ENCODE data around the gene NRBP1. TPM values are rescaled to one million over a fixed set of nuclear protein-coding genes. Genes with fewer than 3 reads are reported as not detected.
A peak's percentile ranks its signal among the peaks of the same experiment; 100 is the strongest.

The NRBP1 gene
- total RNA-seq, 2 donors from 2014 or later: 42.9 to 83.4 TPM

DNA sequence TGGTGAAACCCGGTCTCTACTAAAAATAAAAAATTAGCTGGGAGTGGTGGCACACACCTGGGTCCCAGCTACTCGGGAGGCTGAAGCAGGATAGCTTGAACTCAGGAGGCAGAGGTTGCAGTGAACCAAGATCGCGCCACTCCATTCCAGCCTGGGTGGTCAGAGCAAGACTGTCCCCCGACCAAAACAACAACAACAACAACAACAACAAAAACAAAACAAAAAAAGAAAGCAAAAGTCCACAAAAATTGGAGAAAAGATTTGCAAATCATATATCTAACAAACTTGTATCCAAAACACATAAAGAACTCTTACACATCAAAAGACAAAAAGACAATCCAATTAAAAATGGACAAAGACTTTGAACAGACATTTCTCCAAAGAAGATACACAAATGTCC is 29.5 kb upstream of the NRBP1 start:
- TF ChIP-seq, protein P1, sequence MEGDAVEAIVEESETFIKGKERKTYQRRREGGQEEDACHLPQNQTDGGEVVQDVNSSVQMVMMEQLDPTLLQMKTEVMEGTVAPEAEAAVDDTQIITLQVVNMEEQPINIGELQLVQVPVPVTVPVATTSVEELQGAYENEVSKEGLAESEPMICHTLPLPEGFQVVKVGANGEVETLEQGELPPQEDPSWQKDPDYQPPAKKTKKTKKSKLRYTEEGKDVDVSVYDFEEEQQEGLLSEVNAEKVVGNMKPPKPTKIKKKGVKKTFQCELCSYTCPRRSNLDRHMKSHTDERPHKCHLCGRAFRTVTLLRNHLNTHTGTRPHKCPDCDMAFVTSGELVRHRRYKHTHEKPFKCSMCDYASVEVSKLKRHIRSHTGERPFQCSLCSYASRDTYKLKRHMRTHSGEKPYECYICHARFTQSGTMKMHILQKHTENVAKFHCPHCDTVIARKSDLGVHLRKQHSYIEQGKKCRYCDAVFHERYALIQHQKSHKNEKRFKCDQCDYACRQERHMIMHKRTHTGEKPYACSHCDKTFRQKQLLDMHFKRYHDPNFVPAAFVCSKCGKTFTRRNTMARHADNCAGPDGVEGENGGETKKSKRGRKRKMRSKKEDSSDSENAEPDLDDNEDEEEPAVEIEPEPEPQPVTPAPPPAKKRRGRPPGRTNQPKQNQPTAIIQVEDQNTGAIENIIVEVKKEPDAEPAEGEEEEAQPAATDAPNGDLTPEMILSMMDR (IDR thresholded peaks at IDR 0.05): no peak
- H3K4me3 ChIP-seq: no peak overlapping the region
- no peak overlapping the region for H3K27ac ChIP-seq
- WGBS: 95% methylated on average over 5 of the region's 5 CpGs
- H3K4me1 ChIP-seq (replicated peaks): no peaks in the 10 kb centered on the region
- H3K36me3 ChIP-seq: no peaks in the 10 kb centered on the region
- no peaks in the 10 kb centered on the region for H3K9me3 ChIP-seq
- H3K27me3 ChIP-seq (replicated peaks; ENCODE audit: insufficient read depth): no peaks in the 10 kb centered on the region
- no peak for DNase-seq (ENCODE audit: low spot score)
- intact Hi-C loops (cut with DNase I): no loop called here

DNA sequence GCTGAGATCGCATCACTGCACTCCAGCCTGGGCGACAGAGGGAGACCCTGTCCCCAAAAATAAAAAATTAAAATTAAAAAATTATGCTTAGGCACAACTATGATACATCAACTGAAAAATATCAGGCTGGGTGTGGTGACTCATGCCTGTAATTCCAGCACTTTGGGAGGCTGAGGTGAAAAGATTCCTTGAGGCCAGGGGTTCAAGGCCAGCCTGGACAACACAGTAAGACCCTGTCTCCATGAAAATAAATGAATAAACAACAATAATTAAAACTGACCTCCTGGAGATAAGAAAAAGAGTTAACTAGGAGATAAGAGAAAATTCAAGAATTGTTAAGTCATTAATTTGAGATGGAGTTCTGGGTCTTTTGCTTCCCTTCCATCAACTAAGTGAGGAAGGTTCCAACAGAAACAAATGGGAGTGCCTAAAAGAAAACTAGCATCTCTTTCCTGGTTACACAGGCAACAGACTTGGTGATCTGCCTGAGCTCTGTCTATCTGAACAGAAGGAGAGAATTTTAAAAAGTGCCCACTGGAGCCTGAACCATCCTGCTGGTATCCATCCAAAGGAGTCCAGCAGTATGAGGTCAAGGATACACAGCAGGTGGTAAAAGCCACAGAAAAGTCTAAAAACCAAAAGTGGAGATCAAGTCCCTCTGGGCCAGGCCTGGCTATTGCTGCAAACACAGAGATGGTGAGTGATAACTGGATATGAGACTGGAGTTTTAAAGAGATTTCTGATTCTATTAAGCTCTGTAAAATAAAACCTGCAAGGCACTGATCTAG is 27.9 kb upstream of the NRBP1 start:
- intact Hi-C loops (cut with DNase I): no loop called here
- 99% methylated on average over 2 of the region's 2 CpGs for WGBS
- H3K27ac ChIP-seq: no peak overlapping the region
- H3K27me3 ChIP-seq (replicated peaks; ENCODE audit: insufficient read depth): no peaks in the 10 kb centered on the region
- no peak overlapping the region for H3K4me3 ChIP-seq
- H3K9me3 ChIP-seq: no peaks in the 10 kb centered on the region
- H3K36me3 ChIP-seq: no peaks in the 10 kb centered on the region
- TF ChIP-seq, protein P1 (IDR thresholded peaks at IDR 0.05): no peak
- TF ChIP-seq POLR2AphosphoS5 (IDR thresholded peaks at IDR 0.05): no peak
- no peak for TF ChIP-seq POLR2A (IDR thresholded peaks at IDR 0.05)
- H3K4me1 ChIP-seq (replicated peaks): no peaks in the 10 kb centered on the region
- DNase-seq (ENCODE audit: low spot score): no peak

DNA sequence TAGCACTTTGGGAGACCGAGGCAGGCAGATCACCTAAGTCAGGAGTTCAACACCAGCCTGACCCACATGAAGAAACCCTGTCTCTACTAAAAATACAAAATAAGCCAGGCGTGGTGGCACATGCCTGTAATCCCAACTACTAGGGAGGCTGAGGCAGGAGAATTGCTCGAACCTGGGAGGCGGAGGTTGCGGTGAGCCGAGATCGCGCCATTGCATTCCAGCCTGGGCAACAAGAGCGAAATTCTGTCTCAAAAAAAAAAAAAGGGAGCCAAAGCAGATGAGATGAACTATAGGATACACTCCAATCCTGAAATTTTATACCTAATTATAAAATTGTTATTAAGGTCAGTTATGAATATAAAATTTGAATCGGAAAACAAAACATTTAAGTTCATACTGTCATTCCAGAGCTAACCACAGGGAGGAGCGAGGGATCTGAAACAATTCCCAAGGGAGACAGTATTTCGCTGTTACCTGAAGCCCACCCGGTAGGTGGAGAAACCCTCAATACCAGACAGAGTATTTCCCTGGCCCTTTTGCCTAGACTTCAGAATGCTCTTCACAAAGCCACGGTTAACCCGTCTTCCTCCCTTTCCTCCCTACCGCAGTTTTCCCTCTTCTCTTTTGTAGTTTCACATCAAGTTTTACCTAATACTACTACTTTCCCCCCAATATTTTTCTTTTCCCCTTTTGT is 20.5 kb upstream of the NRBP1 start:
- Histone ChIP-seq H3K9me3 (no peaks in the 10 kb centered on the region), H3K4me1 (replicated peaks) (no peaks in the 10 kb centered on the region), H3K27me3 (replicated peaks; ENCODE audit: insufficient read depth) (no peaks in the 10 kb centered on the region), H3K4me3 (peak overlapping the region in 1 of 2 donors; percentile 76), H3K27ac (no peak overlapping the region), H3K36me3 (no peaks in the 10 kb centered on the region)
- TF ChIP-seq POLR2A (IDR thresholded peaks at IDR 0.05) (no peak), POLR2AphosphoS5 (IDR thresholded peaks at IDR 0.05) (no peak)
- TF ChIP-seq, protein P1 (IDR thresholded peaks at IDR 0.05): peak in 3 of 4 experiments; percentile 41 to 63 (median 57)
- WGBS: 51% methylated on average over 16 of the region's 16 CpGs
- intact Hi-C loops (cut with DNase I): loop anchor here (2.0 kb wide), 1 partner anchor 21 kb away; the partner anchor contains the start of gene NRBP1
- peak; percentile 10 for DNase-seq (ENCODE audit: low spot score)

DNA sequence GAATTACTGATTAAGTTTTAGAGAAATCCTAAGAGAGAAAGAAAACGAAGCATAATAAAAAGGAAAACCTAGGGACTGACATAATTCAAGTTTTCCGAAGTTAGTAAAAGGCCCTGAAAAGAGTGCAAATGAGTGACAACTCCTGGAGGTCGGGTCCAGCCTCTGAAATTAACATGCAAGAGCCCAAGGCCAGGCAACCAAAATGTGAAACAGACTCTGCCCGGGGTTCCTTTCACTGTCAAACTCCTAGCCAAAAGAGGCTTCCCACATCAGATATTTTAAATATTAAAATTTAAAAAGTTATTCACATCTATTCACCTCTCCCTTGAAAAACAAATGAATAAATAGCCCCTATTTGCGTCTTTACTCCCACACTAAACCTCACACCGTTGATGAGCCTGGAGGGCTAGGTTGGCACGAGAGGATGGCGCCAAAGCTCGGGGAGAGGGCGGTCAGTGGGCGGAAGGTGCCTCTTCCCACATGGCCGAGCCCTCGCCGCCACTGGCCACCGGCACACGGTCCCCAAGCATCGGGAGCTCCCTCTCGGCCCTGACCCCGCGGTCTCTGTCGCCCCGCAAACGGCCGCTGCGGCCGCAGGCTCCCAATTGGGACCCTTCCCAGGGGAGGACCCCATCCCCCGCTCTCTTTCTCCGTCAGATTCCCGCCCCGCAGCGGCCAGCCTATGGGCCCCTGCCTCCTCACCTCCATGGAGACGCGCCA is 19.7 kb upstream of the NRBP1 start:
- H3K36me3 ChIP-seq: no peaks in the 10 kb centered on the region
- no peak for DNase-seq (ENCODE audit: low spot score)
- intact Hi-C loops (cut with DNase I): loop anchor here (2.0 kb wide), 1 partner anchor 20 kb away; the partner anchor contains the start of gene NRBP1

More for the DNA sequence above, 19.7 kb upstream of the NRBP1 start:
- Histone ChIP-seq H3K4me1 (replicated peaks) (no peaks in the 10 kb centered on the region), H3K27me3 (replicated peaks; ENCODE audit: insufficient read depth) (no peaks in the 10 kb centered on the region), H3K9me3 (no peaks in the 10 kb centered on the region), H3K4me3 (peak overlapping the region; percentile 76 to 97), H3K27ac (peak overlapping the region; percentile 76 to 81)
- TF ChIP-seq, protein P1 (IDR thresholded peaks at IDR 0.05): no peak
- TF ChIP-seq POLR2A (IDR thresholded peaks at IDR 0.05): no peak
- TF ChIP-seq POLR2AphosphoS5 (IDR thresholded peaks at IDR 0.05): no peak
- WGBS: under 1% methylated on average over 33 of the region's 33 CpGs
